Fibroblast of villous mesenchyme (primary cell): ENCODE measurements around the gene FXR1. TPM values are rescaled to one million over a fixed set of nuclear protein-coding genes. Genes with fewer than 3 reads are reported as not detected.

Experiments
- DNase-seq: peaks from one replicate; pipeline ENCODE4 v3.0.0-alpha.2; 2010; ENCODE audit warnings: low read depth
- H3K4me3 ChIP-seq: 2 replicates; pipeline ENCODE4 v1.5.1; 2011; ENCODE audit warnings: low read depth, mild to moderate bottlenecking, low read length
- total RNA-seq: library from RNA; depleted of rRNA; stranded (reverse); fragments of >200 nt; gene quantifications from 2 replicates; pipeline ENCODE4 v1.2.3, GENCODE V29; 2012
- TF ChIP-seq, protein P1 (sequence below): IDR thresholded peaks from 2 replicates; pipeline ENCODE4 v1.5.1; 2012; ENCODE audit warnings: low read depth, mild to moderate bottlenecking, low read length; ENCODE audit not compliant: insufficient read depth

FXR1 gene
- total RNA-seq, 1 donor, result 131 TPM

DNA sequence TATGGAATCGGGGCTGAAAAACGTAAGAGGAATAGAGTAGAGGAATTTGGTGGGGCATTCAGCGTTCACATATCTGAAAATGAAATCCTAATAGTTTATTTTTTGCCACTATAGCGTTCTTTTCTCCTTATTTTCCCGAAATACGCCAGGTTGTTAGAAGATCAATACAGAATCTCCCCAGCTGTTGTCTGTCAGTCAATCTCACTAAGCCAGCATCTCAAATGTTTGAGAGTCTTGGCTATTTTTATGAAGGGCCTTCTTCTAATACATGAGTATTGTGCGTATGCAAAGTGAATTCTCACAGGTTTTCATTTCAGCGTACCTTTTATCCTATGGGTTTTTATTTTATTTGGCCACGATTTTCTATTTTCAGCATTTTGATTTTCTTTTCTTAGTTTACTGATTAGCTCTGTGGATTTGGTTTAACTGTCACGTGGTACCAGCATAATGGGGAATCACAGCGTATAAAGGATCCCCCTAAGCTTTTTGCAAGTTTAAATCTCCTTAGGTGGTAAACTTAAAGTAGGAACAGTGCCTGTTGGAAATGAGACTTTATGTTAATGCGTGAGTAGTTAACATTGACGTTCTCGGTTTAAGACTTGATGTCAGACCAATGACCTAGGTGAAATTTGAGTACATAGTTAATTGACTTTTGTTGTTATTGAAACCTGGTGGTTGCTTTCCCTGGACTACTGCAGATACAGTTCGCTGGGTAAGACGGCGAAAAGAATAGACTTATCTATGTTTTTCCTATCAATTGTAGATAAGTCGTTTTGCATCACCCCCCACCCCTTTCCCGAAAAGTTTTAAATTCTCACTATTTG is 1.3 kb downstream of the FXR1 start:
- H3K4me3 ChIP-seq, result peak overlapping the region; percentile 99
- DNase-seq, result peak; percentile 63

DNA sequence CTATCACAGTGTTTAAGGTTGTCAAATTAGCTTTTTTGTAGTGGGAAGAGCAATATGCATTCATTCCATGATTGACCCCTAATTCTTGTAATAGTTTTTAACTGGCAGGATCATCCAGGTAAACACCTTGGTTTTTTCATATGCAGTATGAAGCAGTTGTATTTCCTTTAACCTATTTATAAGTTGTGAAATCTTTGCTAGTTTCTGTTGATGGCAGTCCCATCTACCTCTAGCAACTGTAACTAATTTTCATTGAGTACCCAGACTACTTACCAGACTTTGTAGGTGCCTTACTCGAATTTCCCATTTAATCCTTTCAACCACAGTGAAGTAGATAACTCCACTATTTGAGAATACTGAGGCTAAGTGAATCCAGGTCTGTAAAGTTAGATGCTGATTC is 6.1 kb downstream of the FXR1 start:
- no peak overlapping the region for H3K4me3 ChIP-seq
- DNase-seq, result no peak
- TF ChIP-seq, protein P1, sequence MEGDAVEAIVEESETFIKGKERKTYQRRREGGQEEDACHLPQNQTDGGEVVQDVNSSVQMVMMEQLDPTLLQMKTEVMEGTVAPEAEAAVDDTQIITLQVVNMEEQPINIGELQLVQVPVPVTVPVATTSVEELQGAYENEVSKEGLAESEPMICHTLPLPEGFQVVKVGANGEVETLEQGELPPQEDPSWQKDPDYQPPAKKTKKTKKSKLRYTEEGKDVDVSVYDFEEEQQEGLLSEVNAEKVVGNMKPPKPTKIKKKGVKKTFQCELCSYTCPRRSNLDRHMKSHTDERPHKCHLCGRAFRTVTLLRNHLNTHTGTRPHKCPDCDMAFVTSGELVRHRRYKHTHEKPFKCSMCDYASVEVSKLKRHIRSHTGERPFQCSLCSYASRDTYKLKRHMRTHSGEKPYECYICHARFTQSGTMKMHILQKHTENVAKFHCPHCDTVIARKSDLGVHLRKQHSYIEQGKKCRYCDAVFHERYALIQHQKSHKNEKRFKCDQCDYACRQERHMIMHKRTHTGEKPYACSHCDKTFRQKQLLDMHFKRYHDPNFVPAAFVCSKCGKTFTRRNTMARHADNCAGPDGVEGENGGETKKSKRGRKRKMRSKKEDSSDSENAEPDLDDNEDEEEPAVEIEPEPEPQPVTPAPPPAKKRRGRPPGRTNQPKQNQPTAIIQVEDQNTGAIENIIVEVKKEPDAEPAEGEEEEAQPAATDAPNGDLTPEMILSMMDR, result no peak

More for the DNA sequence above, 1.3 kb downstream of the FXR1 start:
- TF ChIP-seq, protein P1, result no peak

DNA sequence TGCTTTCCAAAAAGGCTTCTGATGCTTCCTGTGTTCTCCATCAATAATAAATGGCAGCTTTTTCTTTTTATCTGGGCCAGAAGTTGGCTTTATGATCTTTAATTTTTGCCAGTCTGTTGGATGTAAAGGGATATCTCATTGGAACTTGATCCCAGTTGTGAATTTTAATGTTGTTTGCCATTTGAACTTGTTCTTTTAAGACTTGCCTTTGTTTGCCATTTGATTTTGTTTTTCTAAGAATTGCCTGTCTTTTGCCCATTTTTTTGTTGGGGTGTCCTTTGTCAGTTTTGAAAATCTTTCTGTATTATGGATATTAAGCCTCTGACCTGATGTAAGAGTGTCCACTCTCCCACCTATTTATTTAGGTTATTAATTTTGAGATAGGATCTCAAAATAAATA is 9.8 kb downstream of the FXR1 start:
- TF ChIP-seq, protein P1, result no peak
- H3K4me3 ChIP-seq, result no peak overlapping the region
- no peak for DNase-seq

DNA sequence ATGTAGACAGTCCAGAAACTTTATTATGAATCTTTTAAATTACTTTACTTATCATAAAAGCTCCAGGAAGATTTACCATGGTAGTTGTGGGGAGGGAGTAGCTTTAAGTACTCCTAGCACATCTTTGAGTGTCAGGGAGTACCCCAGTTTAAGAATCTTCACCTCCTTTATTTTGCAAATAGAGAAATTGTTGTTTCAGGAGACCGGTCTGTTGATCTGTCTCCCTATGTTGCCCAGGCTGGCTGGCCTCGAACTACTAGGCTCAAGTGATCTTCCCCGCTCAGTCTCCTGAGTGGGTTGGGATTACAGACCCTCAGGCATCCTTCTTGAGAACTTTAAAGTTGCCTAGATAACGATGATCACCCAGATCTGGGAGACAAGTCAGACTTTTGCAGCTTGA is 11.1 kb downstream of the FXR1 start:
- no peak for DNase-seq
- no peak overlapping the region for H3K4me3 ChIP-seq
- TF ChIP-seq, protein P1, result no peak

DNA sequence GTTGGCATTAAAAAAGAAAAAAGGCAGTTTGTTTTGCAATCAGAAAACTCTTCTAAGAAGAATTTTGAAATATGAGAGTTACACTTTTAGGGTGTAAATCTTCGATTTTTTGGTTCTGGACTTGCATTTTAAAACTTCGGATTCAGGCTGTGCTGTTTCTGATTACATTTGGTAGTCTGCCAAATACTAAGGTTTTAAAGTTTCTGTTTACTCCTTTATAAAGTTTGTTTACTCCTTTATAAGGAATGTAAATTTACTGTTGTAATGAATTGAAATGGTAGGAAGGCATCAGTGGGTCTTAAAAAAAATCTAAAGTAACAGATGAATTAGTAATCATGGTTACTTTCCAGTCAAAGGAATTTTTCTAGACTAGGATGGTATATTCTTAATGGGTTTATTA is 14.1 kb downstream of the FXR1 start:
- TF ChIP-seq, protein P1, result no peak
- DNase-seq, result peak; percentile 56
- no peak overlapping the region for H3K4me3 ChIP-seq

DNA sequence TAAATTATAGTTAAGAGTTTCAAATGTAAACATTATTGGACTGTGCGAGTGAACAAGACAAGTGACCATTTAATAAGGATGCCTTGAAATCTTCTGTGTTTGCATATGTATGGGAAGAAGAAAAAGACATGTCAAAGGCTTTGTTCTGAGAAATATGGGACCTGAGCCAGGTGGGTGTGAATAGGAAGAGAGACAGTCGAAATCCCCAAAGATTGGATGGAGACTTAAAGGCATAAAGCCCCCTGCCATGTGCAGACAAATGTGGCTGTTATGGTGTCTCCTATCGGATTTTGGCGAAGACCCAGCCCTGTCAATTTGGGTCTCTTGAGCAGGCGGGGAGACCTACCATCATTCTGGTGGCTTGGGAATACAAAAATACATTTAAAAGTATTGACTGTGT is 16.9 kb downstream of the FXR1 start:
- TF ChIP-seq, protein P1, result no peak
- no peak for DNase-seq
- no peak overlapping the region for H3K4me3 ChIP-seq
